H9 (cell line): ENCODE measurements around the gene CHPF2. TPM values are rescaled to one million over a fixed set of nuclear protein-coding genes. Genes with fewer than 3 reads are reported as not detected.

Experiments used
- DNase-seq: peaks from one replicate; pipeline ENCODE4 v3.0.0-alpha.2; 2017
- H2AFZ ChIP-seq: one replicate; pipeline ENCODE4 v1.6.1; 2013; ENCODE audit warnings: mild to moderate bottlenecking, low read length, control low read depth, moderate library complexity
- H2AK5ac ChIP-seq: 2 replicates; pipeline ENCODE4 v1.6.1; 2013; ENCODE audit warnings: low read length, control low read depth, mixed read lengths; ENCODE audit not compliant: insufficient read length
- H2BK120ac ChIP-seq: one replicate; pipeline ENCODE4 v1.6.1; 2013; ENCODE audit warnings: low read depth, mild to moderate bottlenecking, low read length, control low read depth, inconsistent platforms; ENCODE audit not compliant: poor library complexity, severe bottlenecking
- H2BK12ac ChIP-seq: 2 replicates; pipeline ENCODE4 v1.6.1; 2013; ENCODE audit warnings: low read length, control low read depth, mixed read lengths, low read depth; ENCODE audit not compliant: insufficient read length
- H2BK15ac ChIP-seq: 2 replicates; pipeline ENCODE4 v1.6.1; 2013; ENCODE audit warnings: low read depth, low read length, control low read depth
- H2BK20ac ChIP-seq: one replicate; pipeline ENCODE4 v1.6.1; 2013; ENCODE audit warnings: low read depth, mild to moderate bottlenecking, low read length, control low read depth, inconsistent platforms; ENCODE audit not compliant: poor library complexity, severe bottlenecking
- H2BK5ac ChIP-seq: 2 replicates; pipeline ENCODE4 v1.6.1; 2013; ENCODE audit warnings: low read length, control low read depth, mixed read lengths; ENCODE audit not compliant: insufficient read length
- H3K14ac ChIP-seq: 2 replicates; pipeline ENCODE4 v1.6.1; 2013; ENCODE audit warnings: low read length, control low read depth; ENCODE audit not compliant: insufficient read depth
- H3K18ac ChIP-seq: 2 replicates; pipeline ENCODE4 v1.6.1; 2013; ENCODE audit warnings: low read depth, mild to moderate bottlenecking, mixed read lengths, low read length, control low read depth; ENCODE audit not compliant: insufficient read length
- H3K23ac ChIP-seq: 2 replicates; pipeline ENCODE4 v1.6.1; 2013; ENCODE audit warnings: low read length, control low read depth, mixed read lengths, low read depth; ENCODE audit not compliant: insufficient read length
- H3K23me2 ChIP-seq: 2 replicates; pipeline ENCODE4 v1.6.1; 2013; ENCODE audit warnings: low read depth, mild to moderate bottlenecking, mixed read lengths, low read length, control low read depth; ENCODE audit not compliant: insufficient read length, poor library complexity, severe bottlenecking
- H3K27ac ChIP-seq: 2 replicates; pipeline ENCODE4 v1.5.1; 2013; ENCODE audit warnings: low read length, control low read depth, mixed read lengths, low read depth; ENCODE audit not compliant: insufficient read length
- H3K27me3 ChIP-seq: 2 replicates; pipeline ENCODE4 v1.6.1; 2013; ENCODE audit warnings: low read length, control low read depth, inconsistent platforms; ENCODE audit not compliant: insufficient read depth
- H3K4ac ChIP-seq: 2 replicates; pipeline ENCODE4 v1.6.1; 2013; ENCODE audit warnings: low read depth, mild to moderate bottlenecking, control low read depth, inconsistent platforms, low read length, moderate library complexity
- H3K4me1 ChIP-seq: 2 replicates; pipeline ENCODE4 v1.6.1; 2013; ENCODE audit warnings: low read length, control low read depth, inconsistent platforms; ENCODE audit not compliant: insufficient read depth
- H3K4me2 ChIP-seq: 2 replicates; pipeline ENCODE4 v1.6.1; 2013; ENCODE audit warnings: low read length, control low read depth, mixed read lengths; ENCODE audit not compliant: insufficient read length, insufficient read depth
- H3K56ac ChIP-seq: 2 replicates; pipeline ENCODE4 v1.6.1; 2013; ENCODE audit warnings: low read depth, mild to moderate bottlenecking, mixed read lengths, low read length, control low read depth; ENCODE audit not compliant: insufficient read length
- H3K79me1 ChIP-seq: 2 replicates; pipeline ENCODE4 v1.6.1; 2013; ENCODE audit warnings: low read depth, mild to moderate bottlenecking, moderate library complexity, low read length, control low read depth, inconsistent platforms; ENCODE audit not compliant: insufficient read depth, poor library complexity, severe bottlenecking
- H3K79me2 ChIP-seq: 2 replicates; pipeline ENCODE4 v1.6.1; 2013; ENCODE audit warnings: low read length, control low read depth, inconsistent platforms; ENCODE audit not compliant: insufficient read depth
- H3K9ac ChIP-seq: 2 replicates; pipeline ENCODE4 v1.6.1; 2013; ENCODE audit warnings: low read length, control low read depth, mixed read lengths; ENCODE audit not compliant: insufficient read length; ENCODE audit errors: extremely low read depth
- H3K9me3 ChIP-seq: one replicate; pipeline ENCODE4 v1.6.1; 2013; ENCODE audit warnings: low read depth, low read length, inconsistent platforms; ENCODE audit not compliant: control insufficient read depth
- H3T11ph ChIP-seq: one replicate; pipeline ENCODE4 v1.6.1; 2013; ENCODE audit warnings: mild to moderate bottlenecking, low read length, control low read depth, inconsistent platforms
- H4K20me1 ChIP-seq: one replicate; pipeline ENCODE4 v1.6.1; 2013; ENCODE audit not compliant: control insufficient read depth, insufficient read length, insufficient read depth
- H4K5ac ChIP-seq: 2 replicates; pipeline ENCODE4 v1.6.1; 2013; ENCODE audit warnings: low read depth, mild to moderate bottlenecking, mixed read lengths, low read length, control low read depth; ENCODE audit not compliant: insufficient read length
- H4K8ac ChIP-seq: replicated peaks from 2 replicates; pipeline ENCODE4 v1.6.1; 2013; ENCODE audit warnings: low read length, control low read depth, mixed read lengths, low read depth; ENCODE audit not compliant: insufficient read length
- H4K91ac ChIP-seq: 2 replicates; pipeline ENCODE4 v1.6.1; 2013; ENCODE audit warnings: low read depth, mild to moderate bottlenecking, moderate library complexity, mixed read lengths, low read length, control low read depth; ENCODE audit not compliant: insufficient read length
- H3K27ac Mint-ChIP-seq, 3 experiments: 2 replicates in 2 of 3; 3 replicates in 1 of 3; pipeline ENCODE4 v1.8.0; 2020 to 2021; ENCODE audit warnings: mixed read lengths in 3 of 3, mild to moderate bottlenecking in 1 of 3, moderate library complexity in 1 of 3
- H3K27me3 Mint-ChIP-seq: 2 replicates; pipeline ENCODE4 v1.8.0; 2021; ENCODE audit warnings: low read depth, mild to moderate bottlenecking, moderate library complexity, mixed read lengths
- H3K36me3 Mint-ChIP-seq, 3 experiments: 2 replicates in 2 of 3; 3 replicates in 1 of 3; pipeline ENCODE4 v1.8.0; 2020 to 2021; ENCODE audit warnings: low read depth in 3 of 3, mixed read lengths in 3 of 3; ENCODE audit not compliant: insufficient read depth in 1 of 3
- H3K4me1 Mint-ChIP-seq, 2 experiments: 2 replicates each; pipeline ENCODE4 v1.8.0; 2020; ENCODE audit warnings: mixed read lengths in 2 of 2
- H3K4me3 Mint-ChIP-seq, 2 experiments: 2 replicates in 1 of 2; 3 replicates in 1 of 2; pipeline ENCODE4 v1.8.0; 2020 to 2021; ENCODE audit warnings: mild to moderate bottlenecking in 2 of 2, mixed read lengths in 2 of 2, moderate library complexity in 1 of 2
- H3K9me3 Mint-ChIP-seq, 2 experiments: 2 replicates in 1 of 2; 3 replicates in 1 of 2; pipeline ENCODE4 v1.8.0; 2020; ENCODE audit warnings: mild to moderate bottlenecking in 2 of 2, mixed read lengths in 2 of 2, moderate library complexity in 1 of 2
- CTCF ChIP-seq: fragments of 200-600 bp; sonication (generic); conservative IDR thresholded peaks from 3 replicates; pipeline ENCODE4 v1.8.0; 2021; ENCODE audit warnings: antibody characterized with exemption, mild to moderate bottlenecking
- WGBS: extraction: QIAGEN DNeasy Blood & Tissue Kit; methylation state at CpG from one replicate; pipeline ENCODE4 v1.1.7; 2013; ENCODE audit warnings: missing lambda C conversion rate, low lambda C conversion rate, mixed read lengths; ENCODE audit not compliant: insufficient read length; ENCODE audit errors: extremely low coverage; 5-methylcytosine and 5-hydroxymethylcytosine counted together
- total RNA-seq: library from RNA; stranded (reverse); gene quantifications from 2 replicates; pipeline ENCODE4 v1.2.1, GENCODE V29; 2021

CHPF2 gene
- total RNA-seq, 1 experiment from 2014 or later, result 25.7 TPM

- H2BK15ac ChIP-seq, result no peak overlapping the region
- H4K20me1 ChIP-seq, result peaks cover 3% of the 10 kb centered on the region
- no peak overlapping the region for H3T11ph ChIP-seq
- H3K79me2 ChIP-seq, result no peaks in the 10 kb centered on the region
- H3K14ac ChIP-seq, result no peak overlapping the region; the same call in 1 of the 2 replicates
- H3K4me3 Mint-ChIP-seq, result no peak overlapping the region
- no peak overlapping the region for H2BK12ac ChIP-seq
- H3K4me1 ChIP-seq, result no peaks in the 10 kb centered on the region; the same call in 1 of the 2 replicates
- no peak overlapping the region for H3K18ac ChIP-seq
- H3K27ac Mint-ChIP-seq, result no peak overlapping the region
- H4K8ac ChIP-seq, result no peak overlapping the region
- no peak overlapping the region for H3K56ac ChIP-seq
- no CpG with 5 or more reads among the region's 48 CpGs for WGBS
- H2AK5ac ChIP-seq, result no peak overlapping the region
- H3K79me1 ChIP-seq, result no peaks in the 10 kb centered on the region
- H3K27me3 Mint-ChIP-seq, result peaks cover 51% of the 10 kb centered on the region
- H3K4me1 Mint-ChIP-seq, result peaks cover under 1 to 2% of the 10 kb centered on the region in 2 experiments
- no peak overlapping the region for H3K4ac ChIP-seq
- no peak overlapping the region for H4K5ac ChIP-seq
- no peaks in the 10 kb centered on the region for H3K9me3 Mint-ChIP-seq
- H3K9ac ChIP-seq, result no peak overlapping the region
- H3K36me3 Mint-ChIP-seq, result no peaks in the 10 kb centered on the region; a peak in 1 of 7 replicates
- no peak overlapping the region for H2BK5ac ChIP-seq
- no peaks in the 10 kb centered on the region for H3K9me3 ChIP-seq
- H2BK120ac ChIP-seq, result no peak overlapping the region
- no peak overlapping the region for H2BK20ac ChIP-seq
- no peak overlapping the region for H3K4me2 ChIP-seq
- TF ChIP-seq CTCF, result no peak
- H3K23me2 ChIP-seq, result no peaks in the 10 kb centered on the region
- no peak for DNase-seq
- H4K91ac ChIP-seq, result no peak overlapping the region
- no peaks in the 10 kb centered on the region for H3K27me3 ChIP-seq
- H2AFZ ChIP-seq, result no peak overlapping the region
- no peak overlapping the region for H3K27ac ChIP-seq
- no peak overlapping the region for H3K23ac ChIP-seq
These were observed 27.8 kb upstream of the CHPF2 start for GRCh38 chr7:151204383-151205032.
